IgD-negative memory B cell (primary cell): ENCODE data around the gene SLC2A9. TPM values are rescaled to one million over a fixed set of nuclear protein-coding genes. Genes with fewer than 3 reads are reported as not detected.

Experiments
- H3K27ac Mint-ChIP-seq, 3 donors: one replicate each; pipeline ENCODE4 v1.8.0; 2020 to 2022; ENCODE audit warnings: mild to moderate bottlenecking in 3 of 3, mixed read lengths in 3 of 3, moderate library complexity in 1 of 3
- H3K27me3 Mint-ChIP-seq: one replicate; pipeline ENCODE4 v1.8.0; 2021; ENCODE audit warnings: mixed read lengths
- H3K36me3 Mint-ChIP-seq: one replicate; pipeline ENCODE4 v1.8.0; 2020; ENCODE audit warnings: mild to moderate bottlenecking, mixed read lengths
- H3K4me1 Mint-ChIP-seq, 3 donors: one replicate each; pipeline ENCODE4 v1.8.0; 2020 to 2022; ENCODE audit warnings: mixed read lengths in 3 of 3, mild to moderate bottlenecking in 1 of 3
- H3K4me3 Mint-ChIP-seq, 4 donors: one replicate each; pipeline ENCODE4 v1.8.0; 2020 to 2022; ENCODE audit warnings: mild to moderate bottlenecking in 4 of 4, mixed read lengths in 4 of 4, moderate library complexity in 3 of 4
- H3K9me3 Mint-ChIP-seq, 3 donors: one replicate each; pipeline ENCODE4 v1.8.0; 2020 to 2021; ENCODE audit warnings: mixed read lengths in 3 of 3, mild to moderate bottlenecking in 1 of 3
- polyA plus RNA-seq: library from polyadenylated mRNA; unstranded; fragments of 300-500 nt; fragmentation: Illumina TruSeq; gene quantifications from one replicate; pipeline ENCODE4 v1.2.3, GENCODE V29; 2021

SLC2A9 gene
- polyA plus RNA-seq, 1 donor from 2014 or later = 0.41 TPM

DNA sequence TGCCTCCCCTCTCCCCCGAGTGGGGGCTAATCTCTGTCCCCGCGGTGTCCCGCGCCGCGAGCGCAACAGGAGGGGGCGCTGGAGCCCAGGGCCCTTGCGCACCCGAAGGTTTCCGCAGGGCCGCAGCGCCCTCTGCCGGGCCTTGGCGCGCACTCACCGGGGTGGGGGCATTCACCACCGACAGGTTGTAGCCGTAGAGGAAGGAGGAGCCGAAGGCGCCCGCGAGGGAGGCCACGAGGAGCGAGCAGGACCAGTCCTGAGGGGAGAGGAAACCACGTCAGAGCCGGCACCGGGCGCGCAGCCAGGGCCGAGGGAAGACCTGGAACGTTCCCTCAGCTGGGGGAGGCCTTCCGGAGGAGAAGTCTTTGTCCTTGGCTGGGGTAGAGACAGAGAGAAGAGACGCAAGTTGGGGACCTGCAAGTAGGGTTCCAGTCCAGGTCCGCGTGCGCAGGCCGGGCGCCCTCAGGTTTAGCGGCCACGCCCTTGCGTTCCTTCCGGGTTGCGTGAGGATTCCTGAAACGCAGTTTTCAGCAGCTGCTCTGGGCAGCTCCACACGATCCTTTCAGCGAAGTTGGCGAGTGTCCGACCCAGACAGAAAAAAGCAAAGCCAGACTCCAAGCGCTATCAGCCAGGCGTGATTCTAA, 2.4 kb downstream of the SLC2A9 start:
- Mint-ChIP-seq H3K4me3 (peak overlapping the region; percentile 88 to 93 (median 92)), H3K36me3 (no peaks in the 10 kb centered on the region), H3K27ac (peak overlapping the region; percentile 85 to 95 (median 92)), H3K4me1 (peaks cover 16 to 20% (median 18%) of the 10 kb centered on the region in 3 donors), H3K27me3 (peaks cover 2% of the 10 kb centered on the region), H3K9me3 (no peaks in the 10 kb centered on the region)

DNA sequence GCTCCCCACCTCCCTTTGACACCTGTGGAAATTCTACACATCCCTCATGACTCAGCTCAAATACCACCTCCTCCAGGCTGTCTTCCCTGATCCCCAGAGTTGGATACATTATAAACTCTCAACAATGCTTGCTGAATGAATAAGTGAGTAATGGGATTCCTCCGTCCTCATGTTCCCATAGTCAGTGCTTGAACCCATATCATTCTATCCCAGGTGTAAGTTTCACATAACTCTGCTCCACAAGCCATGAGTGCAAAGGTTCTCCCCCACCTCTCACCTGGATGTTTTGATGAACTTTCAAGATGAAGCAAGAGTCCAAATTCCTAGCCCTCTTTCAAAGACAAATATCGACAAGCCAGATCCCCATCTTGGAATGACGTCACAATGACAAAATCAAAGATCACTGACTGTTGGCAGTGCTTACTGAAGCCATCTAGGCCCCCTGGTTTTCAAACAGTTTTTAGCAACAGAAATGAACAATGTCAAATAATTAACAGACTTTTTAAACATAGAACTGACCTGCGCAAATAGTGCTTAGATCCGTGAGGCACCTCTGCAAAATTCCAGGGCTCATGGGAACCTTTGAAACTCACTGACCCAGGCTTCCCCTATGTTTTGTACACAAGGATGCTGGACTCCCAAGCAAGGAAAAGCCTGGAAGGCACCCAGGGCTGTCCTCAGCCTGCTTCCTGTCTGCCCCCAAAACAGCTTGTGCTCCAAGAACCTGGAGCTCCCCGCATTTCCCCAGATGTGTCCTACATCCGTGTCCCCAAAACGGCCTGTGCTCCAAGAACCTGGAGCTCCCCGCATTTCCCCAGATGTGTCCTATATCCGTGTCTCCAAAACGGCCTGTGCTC, 4.0 kb downstream of the SLC2A9 start:
- H3K36me3 Mint-ChIP-seq = no peaks in the 10 kb centered on the region
- no peaks in the 10 kb centered on the region for H3K9me3 Mint-ChIP-seq
- H3K4me3 Mint-ChIP-seq = peak overlapping the region in 1 of 4 donors; percentile 63
- H3K27ac Mint-ChIP-seq = peak overlapping the region in 2 of 3 donors; percentile 9 to 53
- H3K4me1 Mint-ChIP-seq = peaks cover 3 to 8% (median 7%) of the 10 kb centered on the region in 3 donors
- peaks cover 2% of the 10 kb centered on the region for H3K27me3 Mint-ChIP-seq

DNA sequence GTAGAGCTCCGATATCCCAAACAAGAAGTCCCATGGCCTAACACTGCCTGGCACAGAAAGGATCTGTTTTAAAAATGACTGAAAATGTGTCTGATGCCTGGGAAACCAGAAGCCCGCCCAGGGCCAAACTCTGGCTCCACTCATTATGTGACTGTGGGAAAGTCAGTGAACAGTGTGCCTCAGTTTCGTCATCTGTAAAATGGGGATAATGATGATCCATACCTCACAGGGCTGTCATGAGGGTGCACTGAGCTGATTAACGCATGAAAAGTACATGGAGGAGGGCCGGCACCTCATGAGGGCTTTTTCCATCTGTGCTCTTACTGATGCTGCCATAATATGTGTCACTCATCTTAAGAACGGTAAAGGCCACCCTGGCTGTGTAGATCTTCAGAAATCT, 5.1 kb downstream of the SLC2A9 start:
- Mint-ChIP-seq H3K27me3 (peaks cover 2% of the 10 kb centered on the region), H3K27ac (peak overlapping the region in 1 of 3 donors; percentile 9), H3K9me3 (no peaks in the 10 kb centered on the region), H3K4me3 (no peak overlapping the region), H3K36me3 (no peaks in the 10 kb centered on the region), H3K4me1 (peaks cover 6 to 8% (median 7%) of the 10 kb centered on the region in 3 donors)

DNA sequence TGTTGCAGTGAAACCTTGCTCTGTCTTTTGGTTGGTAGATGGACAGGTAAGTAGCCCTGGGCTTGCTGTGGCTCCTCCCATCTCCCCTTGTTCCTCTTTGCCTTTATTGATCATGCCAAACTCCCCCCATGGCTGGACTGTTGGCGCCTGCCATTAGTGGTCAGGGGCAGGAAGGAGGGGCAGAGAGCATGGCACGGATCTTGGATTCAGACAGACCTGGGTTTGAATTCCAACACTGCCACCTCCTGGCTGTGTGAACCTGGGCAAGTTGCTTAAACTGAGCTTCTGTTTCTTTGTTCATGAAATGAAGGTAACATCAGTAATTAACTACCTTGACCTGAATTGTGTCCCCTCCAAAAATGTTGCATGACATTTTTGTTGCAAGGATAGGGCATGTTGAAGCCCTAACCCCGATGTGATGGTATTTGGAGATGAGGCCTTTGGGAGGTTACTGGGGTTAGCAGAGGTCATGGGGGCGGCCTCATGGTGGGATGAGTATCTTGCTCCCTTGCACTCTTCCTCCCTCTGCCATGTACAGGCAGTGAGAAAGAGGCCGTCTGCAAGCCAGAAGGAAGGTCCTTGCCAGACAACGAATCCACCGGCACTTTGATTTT, 6.0 kb downstream of the SLC2A9 start:
- Mint-ChIP-seq H3K4me3 (no peak overlapping the region), H3K36me3 (no peaks in the 10 kb centered on the region), H3K27me3 (peaks cover 2% of the 10 kb centered on the region), H3K9me3 (no peaks in the 10 kb centered on the region), H3K4me1 (peaks cover 6 to 8% (median 7%) of the 10 kb centered on the region in 3 donors), H3K27ac (no peak overlapping the region)

DNA sequence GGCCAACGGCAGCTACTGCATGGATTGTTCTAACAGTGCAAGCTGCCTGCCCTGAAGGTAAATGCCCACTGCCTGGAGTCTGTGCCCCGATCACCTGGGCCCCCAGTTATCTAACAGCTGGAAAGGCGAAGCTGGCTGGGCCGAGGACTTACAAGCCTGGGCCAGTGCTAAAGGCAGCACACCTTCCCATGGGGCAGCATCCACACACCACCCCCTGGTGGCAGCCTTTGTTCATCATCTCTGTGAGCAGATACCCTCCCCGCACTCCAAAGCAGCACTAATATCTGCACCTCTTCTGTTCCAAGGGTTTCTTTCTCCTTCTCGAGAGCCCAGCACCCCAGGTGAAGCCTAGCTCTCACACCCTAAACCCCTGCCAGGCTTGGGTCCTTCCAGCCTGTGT, 7.6 kb downstream of the SLC2A9 start:
- Mint-ChIP-seq H3K27ac (peak overlapping the region in 1 of 3 donors; percentile 43), H3K9me3 (no peaks in the 10 kb centered on the region), H3K4me1 (peaks cover 2 to 3% (median 2%) of the 10 kb centered on the region in 3 donors), H3K4me3 (no peak overlapping the region), H3K36me3 (no peaks in the 10 kb centered on the region), H3K27me3 (peaks cover 2% of the 10 kb centered on the region)

DNA sequence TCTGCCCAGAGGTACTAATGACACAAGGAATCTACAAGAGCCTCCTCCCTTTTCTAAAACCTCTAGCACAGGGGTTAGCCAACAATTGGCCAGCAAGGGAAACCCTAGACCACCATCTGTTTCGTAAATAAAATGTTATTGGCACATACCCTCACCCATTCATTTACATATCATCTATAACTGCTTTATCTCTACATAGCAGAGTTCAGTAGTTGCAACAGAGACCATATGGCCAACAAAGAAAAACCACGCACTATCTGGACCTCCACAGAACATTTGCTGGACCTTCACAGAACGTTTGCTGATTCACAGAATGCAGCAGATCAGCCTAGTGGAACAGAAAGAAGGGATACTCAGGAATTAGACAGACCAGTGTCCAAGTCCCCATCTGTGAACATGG, 9.4 kb downstream of the SLC2A9 start:
- Mint-ChIP-seq H3K4me1 (peaks cover 0 to 11% (median 6%) of the 10 kb centered on the region in 3 donors), H3K9me3 (no peaks in the 10 kb centered on the region), H3K27me3 (no peaks in the 10 kb centered on the region), H3K4me3 (no peak overlapping the region), H3K27ac (no peak overlapping the region), H3K36me3 (no peaks in the 10 kb centered on the region)

DNA sequence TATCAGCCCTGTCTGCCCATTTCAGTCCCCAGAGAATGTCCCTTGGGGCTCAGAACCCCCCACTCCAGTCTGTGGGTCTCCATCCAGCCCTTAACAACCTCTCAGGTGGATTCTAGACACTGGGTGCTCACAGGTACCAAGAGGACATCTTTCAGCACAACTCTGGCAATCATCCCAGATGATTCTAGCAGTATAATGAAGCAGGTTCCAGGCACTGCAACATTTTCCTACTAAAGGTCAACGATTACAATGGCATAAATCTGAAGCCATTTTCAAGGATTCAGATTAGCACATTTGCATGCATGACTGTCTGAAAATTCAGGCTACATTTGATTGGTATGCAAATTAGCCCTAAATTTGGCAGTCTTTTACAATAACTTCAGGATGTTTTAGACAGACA, 10.0 kb downstream of the SLC2A9 start:
- H3K27ac Mint-ChIP-seq = no peak overlapping the region
- no peaks in the 10 kb centered on the region for H3K9me3 Mint-ChIP-seq
- no peaks in the 10 kb centered on the region for H3K36me3 Mint-ChIP-seq
- no peaks in the 10 kb centered on the region for H3K27me3 Mint-ChIP-seq
- no peak overlapping the region for H3K4me3 Mint-ChIP-seq
- peaks cover 3 to 17% (median 7%) of the 10 kb centered on the region in 3 donors for H3K4me1 Mint-ChIP-seq

DNA sequence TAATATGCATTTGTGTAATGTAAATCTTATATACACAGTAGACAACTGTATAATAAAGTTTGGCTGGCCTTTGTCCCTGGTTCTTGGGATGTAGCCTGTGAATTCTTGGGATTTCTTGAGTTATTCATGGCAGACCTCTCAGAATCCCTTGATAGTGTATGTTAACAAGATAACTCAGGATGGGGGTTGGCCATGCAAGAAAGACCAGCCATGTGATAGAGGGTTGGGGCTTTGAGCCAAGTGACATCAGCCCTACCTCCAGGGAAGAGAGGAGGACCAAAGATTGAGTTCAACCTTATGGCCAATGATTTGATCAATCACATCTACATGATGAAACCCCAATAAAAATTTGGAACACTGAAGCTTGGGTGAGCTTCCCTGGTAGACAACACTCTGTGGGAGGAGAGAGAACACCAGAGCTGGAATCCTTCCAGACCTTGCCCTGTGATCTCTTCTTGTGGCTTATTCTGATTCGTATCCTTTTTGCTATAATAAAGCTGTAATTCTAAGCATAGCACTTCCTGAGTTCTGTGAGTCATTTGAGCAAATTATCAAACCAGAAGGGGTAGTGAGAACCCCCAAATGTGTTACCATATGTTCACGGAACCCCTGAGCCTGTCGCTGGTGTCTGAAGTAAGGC, 11.3 kb downstream of the SLC2A9 start:
- no peak overlapping the region for H3K27ac Mint-ChIP-seq
- no peaks in the 10 kb centered on the region for H3K9me3 Mint-ChIP-seq
- H3K27me3 Mint-ChIP-seq = no peaks in the 10 kb centered on the region
- H3K4me3 Mint-ChIP-seq = no peak overlapping the region
- H3K36me3 Mint-ChIP-seq = no peaks in the 10 kb centered on the region
- peaks cover 6 to 24% (median 10%) of the 10 kb centered on the region in 3 donors for H3K4me1 Mint-ChIP-seq

DNA sequence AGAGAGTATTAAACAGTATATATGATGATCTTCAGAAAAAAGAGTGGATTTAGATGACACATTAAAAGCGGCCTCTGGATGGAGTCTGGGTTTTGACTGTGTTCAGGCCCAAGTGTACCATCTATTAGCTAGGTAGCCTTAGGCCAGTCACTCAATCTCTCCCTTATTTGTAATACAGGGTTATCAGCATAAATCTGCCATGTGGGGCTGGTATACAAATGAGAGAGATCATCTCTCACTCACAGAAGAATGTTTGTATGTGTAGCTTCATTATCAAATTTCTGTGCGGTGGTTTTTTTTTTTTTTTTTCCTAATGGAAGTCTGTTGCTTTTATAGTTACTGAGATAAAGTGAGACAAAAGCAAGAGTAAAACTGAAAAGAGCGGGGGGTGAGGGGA, 12.7 kb downstream of the SLC2A9 start:
- no peaks in the 10 kb centered on the region for H3K27me3 Mint-ChIP-seq
- peaks cover 6 to 24% (median 10%) of the 10 kb centered on the region in 3 donors for H3K4me1 Mint-ChIP-seq
- H3K36me3 Mint-ChIP-seq = no peaks in the 10 kb centered on the region
- H3K27ac Mint-ChIP-seq = no peak overlapping the region
- H3K9me3 Mint-ChIP-seq = peaks cover 0 to 2% (median 0%) of the 10 kb centered on the region in 3 donors
- H3K4me3 Mint-ChIP-seq = no peak overlapping the region

DNA sequence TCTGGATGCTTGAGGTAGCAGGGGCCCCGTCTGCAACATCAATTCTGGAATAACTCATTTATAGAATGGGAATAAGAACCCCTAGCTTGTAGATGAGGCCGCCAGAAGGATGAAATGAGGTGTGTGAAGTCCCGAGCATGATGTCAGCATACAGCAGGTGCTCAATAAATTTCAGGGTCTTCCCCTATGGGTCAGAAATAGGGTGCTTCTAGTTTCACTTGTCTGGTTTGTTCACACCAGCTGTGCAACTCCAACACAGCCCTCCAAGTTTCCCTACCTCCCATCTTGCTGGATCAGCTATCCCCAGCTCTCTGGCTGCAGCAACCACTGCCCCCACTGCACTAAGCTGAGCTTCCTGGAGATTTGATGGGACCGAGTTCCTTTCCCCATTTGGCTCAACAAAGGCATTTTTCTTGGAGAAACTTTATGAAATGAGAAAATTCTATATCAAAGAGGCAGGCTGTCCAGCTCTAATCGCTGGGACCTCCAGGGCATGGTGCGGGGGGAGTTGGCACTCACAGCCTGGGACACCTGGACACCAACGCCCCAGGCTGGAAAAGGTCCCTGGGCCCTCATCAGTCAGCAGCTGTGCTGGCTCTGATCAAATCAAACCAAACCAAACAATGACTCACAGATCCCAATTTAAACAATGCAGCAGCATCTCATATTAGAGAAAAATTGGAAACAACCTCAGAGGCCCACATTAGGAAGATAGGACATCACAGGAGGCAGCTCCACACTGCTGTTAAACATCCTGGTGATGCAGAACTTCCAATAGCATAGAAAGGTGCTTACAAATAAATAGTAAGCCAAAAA, 13.3 kb downstream of the SLC2A9 start:
- H3K9me3 Mint-ChIP-seq = peaks cover 0 to 2% (median 0%) of the 10 kb centered on the region in 3 donors
- H3K36me3 Mint-ChIP-seq = no peaks in the 10 kb centered on the region
- H3K27ac Mint-ChIP-seq = peak overlapping the region in 1 of 3 donors; percentile 60
- H3K4me1 Mint-ChIP-seq = peaks cover 6 to 24% (median 10%) of the 10 kb centered on the region in 3 donors
- H3K4me3 Mint-ChIP-seq = no peak overlapping the region
- no peaks in the 10 kb centered on the region for H3K27me3 Mint-ChIP-seq

DNA sequence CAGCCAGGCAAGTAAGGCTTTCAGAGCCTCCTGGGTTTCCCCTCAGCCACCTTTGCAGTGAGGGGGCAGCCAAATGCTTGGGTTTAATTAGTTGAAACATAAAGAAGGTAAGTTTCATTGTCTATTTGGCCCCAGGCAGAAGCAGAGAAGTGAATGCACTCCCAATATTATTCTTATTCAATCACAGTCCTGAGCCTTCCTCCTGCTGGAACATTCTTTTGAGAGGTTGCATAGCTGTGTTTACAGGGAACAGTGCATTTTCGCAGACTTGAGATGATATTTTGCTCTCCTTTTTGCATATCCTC, 13.9 kb downstream of the SLC2A9 start:
- no peaks in the 10 kb centered on the region for H3K36me3 Mint-ChIP-seq
- peaks cover 0 to 2% (median 0%) of the 10 kb centered on the region in 3 donors for H3K9me3 Mint-ChIP-seq
- no peak overlapping the region for H3K27ac Mint-ChIP-seq

DNA sequence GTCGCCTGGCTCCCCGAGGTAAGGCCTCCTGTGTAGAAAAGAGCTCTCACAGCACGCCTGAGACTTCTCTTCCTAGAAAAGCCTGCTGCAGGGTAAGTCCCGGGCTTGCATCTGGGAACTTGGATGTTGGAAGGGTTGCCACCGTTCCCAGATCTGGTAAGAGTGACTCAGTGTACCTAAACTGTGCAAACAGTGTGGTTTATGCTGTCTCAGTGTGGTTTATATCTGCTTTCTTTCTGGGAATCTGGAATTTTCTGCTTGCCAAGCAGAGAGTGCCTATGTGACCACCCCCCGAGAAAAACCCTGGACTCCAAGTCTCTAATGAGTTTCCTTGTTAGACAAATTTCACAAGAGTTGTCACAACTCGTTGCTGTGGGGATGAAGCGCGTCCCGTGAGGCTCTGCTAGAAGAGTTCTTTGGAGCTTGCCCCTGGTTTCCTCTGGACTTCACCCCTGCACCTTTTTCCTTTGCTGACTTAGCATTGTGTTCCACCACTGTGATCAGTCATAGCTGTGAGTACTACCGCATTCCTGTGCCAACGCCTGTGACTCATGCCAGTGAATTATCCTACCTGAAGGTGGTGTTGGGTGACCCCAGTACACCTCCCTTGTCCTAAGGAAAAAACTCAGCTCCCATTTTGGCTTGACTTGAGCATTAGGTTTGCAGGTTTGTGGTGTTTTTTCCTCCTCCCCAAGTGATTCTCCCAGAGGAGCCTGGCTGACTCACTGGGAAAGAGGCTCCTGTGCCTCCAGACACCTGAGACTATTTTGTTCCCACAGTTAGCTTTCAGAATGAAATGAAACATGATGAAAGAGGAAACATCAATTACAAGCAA, 14.5 kb downstream of the SLC2A9 start:
- peak overlapping the region in 1 of 4 donors; percentile 82 for H3K4me3 Mint-ChIP-seq
- H3K27ac Mint-ChIP-seq = peak overlapping the region in 1 of 3 donors; percentile 53
- H3K4me1 Mint-ChIP-seq = peaks cover 6 to 24% (median 10%) of the 10 kb centered on the region in 3 donors
- no peaks in the 10 kb centered on the region for H3K27me3 Mint-ChIP-seq
- H3K9me3 Mint-ChIP-seq = peaks cover 0 to 2% (median 0%) of the 10 kb centered on the region in 3 donors
- H3K36me3 Mint-ChIP-seq = no peaks in the 10 kb centered on the region

More for the DNA sequence above, 13.9 kb downstream of the SLC2A9 start:
- Mint-ChIP-seq H3K4me3 (no peak overlapping the region), H3K4me1 (peaks cover 6 to 24% (median 10%) of the 10 kb centered on the region in 3 donors), H3K27me3 (no peaks in the 10 kb centered on the region)

DNA sequence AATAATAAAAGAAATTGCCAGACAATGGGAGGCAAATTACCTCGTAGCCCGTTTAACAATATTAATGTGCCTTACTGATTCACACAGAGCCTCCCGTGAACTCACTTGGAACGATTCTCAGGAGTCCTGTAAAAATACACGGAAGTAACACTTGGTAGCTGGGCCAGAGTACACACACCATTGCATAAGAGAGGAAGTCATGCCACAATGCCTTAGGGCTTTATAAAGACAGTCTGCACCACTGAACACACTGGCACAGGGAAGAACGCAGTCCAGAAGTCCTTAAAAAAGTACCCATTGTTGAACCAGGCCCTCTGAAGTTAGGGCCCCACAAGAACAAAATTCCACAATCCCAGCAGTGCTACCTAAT, 15.1 kb downstream of the SLC2A9 start:
- no peaks in the 10 kb centered on the region for H3K36me3 Mint-ChIP-seq
- no peak overlapping the region for H3K27ac Mint-ChIP-seq
- H3K9me3 Mint-ChIP-seq = peaks cover 0 to 2% (median 0%) of the 10 kb centered on the region in 3 donors
- H3K27me3 Mint-ChIP-seq = no peaks in the 10 kb centered on the region
- H3K4me1 Mint-ChIP-seq = peaks cover 6 to 21% (median 10%) of the 10 kb centered on the region in 3 donors
- H3K4me3 Mint-ChIP-seq = peak overlapping the region in 1 of 4 donors; percentile 82
